ENCODE results near the gene NOX4.

DNA sequence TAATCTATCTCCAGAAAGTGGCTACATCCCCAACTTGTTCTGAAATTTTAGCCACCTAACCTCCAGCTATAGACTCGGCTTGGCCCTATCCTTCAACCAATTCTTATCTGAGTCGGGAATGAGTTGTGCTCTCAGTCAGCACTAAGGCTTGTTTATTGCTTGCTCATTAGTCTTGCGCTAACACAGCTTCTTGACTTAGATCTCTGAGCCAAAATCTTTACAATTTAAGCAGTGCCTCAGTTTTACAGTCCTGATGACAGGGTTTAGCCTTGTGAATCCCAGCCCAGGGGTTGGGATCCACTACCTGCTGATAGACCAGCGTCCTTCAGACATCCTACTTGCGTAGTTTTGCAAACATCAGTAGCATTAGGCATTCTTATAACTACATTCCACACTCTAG is 144.6 kb downstream of the NOX4 start:
- TF ChIP-seq, protein P1, sequence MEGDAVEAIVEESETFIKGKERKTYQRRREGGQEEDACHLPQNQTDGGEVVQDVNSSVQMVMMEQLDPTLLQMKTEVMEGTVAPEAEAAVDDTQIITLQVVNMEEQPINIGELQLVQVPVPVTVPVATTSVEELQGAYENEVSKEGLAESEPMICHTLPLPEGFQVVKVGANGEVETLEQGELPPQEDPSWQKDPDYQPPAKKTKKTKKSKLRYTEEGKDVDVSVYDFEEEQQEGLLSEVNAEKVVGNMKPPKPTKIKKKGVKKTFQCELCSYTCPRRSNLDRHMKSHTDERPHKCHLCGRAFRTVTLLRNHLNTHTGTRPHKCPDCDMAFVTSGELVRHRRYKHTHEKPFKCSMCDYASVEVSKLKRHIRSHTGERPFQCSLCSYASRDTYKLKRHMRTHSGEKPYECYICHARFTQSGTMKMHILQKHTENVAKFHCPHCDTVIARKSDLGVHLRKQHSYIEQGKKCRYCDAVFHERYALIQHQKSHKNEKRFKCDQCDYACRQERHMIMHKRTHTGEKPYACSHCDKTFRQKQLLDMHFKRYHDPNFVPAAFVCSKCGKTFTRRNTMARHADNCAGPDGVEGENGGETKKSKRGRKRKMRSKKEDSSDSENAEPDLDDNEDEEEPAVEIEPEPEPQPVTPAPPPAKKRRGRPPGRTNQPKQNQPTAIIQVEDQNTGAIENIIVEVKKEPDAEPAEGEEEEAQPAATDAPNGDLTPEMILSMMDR (conservative IDR thresholded peaks at IDR 0.05), result no peak
- TF ChIP-seq EZH2 (IDR thresholded peaks at IDR 0.05; ENCODE audit: low read depth), result no peak

Measured in PC-9 (cell line).